HepG2 (cell line): Measurements from ENCODE around the gene CSNK2B. TPM values are rescaled to one million over a fixed set of nuclear protein-coding genes. Genes with fewer than 3 reads are reported as not detected.

ENCODE experiments used
- ATRX ChIP-seq: sonication (generic); formaldehyde crosslinking; IDR thresholded peaks from 2 replicates; pipeline ENCODE4 v1.4.0; 2020; ENCODE audit warnings: missing genetic modification reagents, borderline replicate concordance
- CBFB ChIP-seq: sonication (generic); formaldehyde crosslinking; IDR thresholded peaks from 2 replicates; pipeline ENCODE4 v1.4.0; 2020; ENCODE audit warnings: missing genetic modification reagents
- CCDC6 ChIP-seq: sonication (generic); formaldehyde crosslinking; IDR thresholded peaks from 2 replicates; pipeline ENCODE4 v1.8.1; 2022; ENCODE audit warnings: mild to moderate bottlenecking, missing genetic modification reagents, moderate library complexity
- HIC2 ChIP-seq: sonication (generic); formaldehyde crosslinking; IDR thresholded peaks from 2 replicates; pipeline ENCODE4 v1.9.0; 2022; ENCODE audit warnings: low read depth, missing genetic modification reagents
- KAT2B ChIP-seq: fragments of 150-350 bp; IDR thresholded peaks from 2 replicates; pipeline ENCODE4 v1.6.1; 2014; ENCODE audit warnings: low read depth, low read length, borderline replicate concordance
- NR2C2 ChIP-seq: sonication (generic); formaldehyde crosslinking; IDR thresholded peaks from 2 replicates; pipeline ENCODE4 v1.4.0; 2020; ENCODE audit warnings: missing genetic modification reagents, mild to moderate bottlenecking, moderate library complexity, borderline replicate concordance
- RARG ChIP-seq: sonication (generic); formaldehyde crosslinking; IDR thresholded peaks from 2 replicates; pipeline ENCODE4 v1.4.0; 2020; ENCODE audit warnings: low read depth, mild to moderate bottlenecking, missing genetic modification reagents
- SATB2 ChIP-seq: sonication (generic); formaldehyde crosslinking; IDR thresholded peaks from 2 replicates; pipeline ENCODE4 v1.5.0; 2020; ENCODE audit warnings: missing genetic modification reagents
- SMARCE1 ChIP-seq: fragments of 450-650 bp; IDR thresholded peaks from 2 replicates; pipeline ENCODE4 v1.6.1; 2017; ENCODE audit warnings: borderline replicate concordance
- SMC3 ChIP-seq: IDR thresholded peaks from 2 replicates; pipeline ENCODE4 v1.6.1; 2011; ENCODE audit warnings: low read length, improper control_type of control experiment
- TEAD3 ChIP-seq: optimal IDR thresholded peaks from 2 replicates; pipeline ENCODE3; 2016; ENCODE audit warnings: borderline replicate concordance
- THYN1 ChIP-seq: sonication (generic); formaldehyde crosslinking; IDR thresholded peaks from 2 replicates; pipeline ENCODE4 v1.8.1; 2023; ENCODE audit warnings: low read depth, mild to moderate bottlenecking, moderate library complexity, missing genetic modification reagents, borderline replicate concordance
- TOE1 ChIP-seq: sonication (generic); formaldehyde crosslinking; IDR thresholded peaks from 2 replicates; pipeline ENCODE4 v1.4.0; 2020; ENCODE audit warnings: mild to moderate bottlenecking, missing genetic modification reagents
- ZBTB1 ChIP-seq: sonication (generic); formaldehyde crosslinking; IDR thresholded peaks from 2 replicates; pipeline ENCODE4 v1.4.0; 2020; ENCODE audit warnings: missing genetic modification reagents, borderline replicate concordance
- ZNF468 ChIP-seq: sonication (generic); formaldehyde crosslinking; IDR thresholded peaks from 2 replicates; pipeline ENCODE4 v1.8.0; 2022; ENCODE audit warnings: mild to moderate bottlenecking, moderate library complexity, missing genetic modification reagents
- ZNF605 ChIP-seq: sonication (generic); formaldehyde crosslinking; IDR thresholded peaks from 2 replicates; pipeline ENCODE4 v1.8.0; 2022; ENCODE audit warnings: mild to moderate bottlenecking, missing genetic modification reagents
- polyA plus RNA-seq, 8 experiments: library from polyadenylated mRNA; depleted of rRNA in 3 of 8; stranded (reverse) in 7 of 8; unstranded in 1 of 8; fragments of >200 nt; fragmentation: Illumina TruSeq in 4 of 8; extraction: Trizol in 4 of 8; gene quantifications; 2 replicates each; pipeline versions ENCODE4 v1.2.1 to v1.2.3, GENCODE V29; 2011 to 2016; ENCODE audit warnings: low read depth in 4 of 8, missing spikeins in 1 of 8, mixed read lengths in 1 of 8; ENCODE audit not compliant: insufficient read depth in 1 of 8
- total RNA-seq, 5 experiments: library from RNA; depleted of rRNA; stranded (reverse); fragments of >200 nt; fragmentation: Illumina TruSeq; extraction: Trizol; gene quantifications; 2 replicates each; pipeline ENCODE4 v1.2.3, GENCODE V29; 2016; ENCODE audit warnings: low read depth in 1 of 5
- TF ChIP-seq, protein P1 (sequence below): sonication (generic); formaldehyde crosslinking; IDR thresholded peaks from 2 replicates; pipeline ENCODE4 v1.5.0; 2020; ENCODE audit warnings: mild to moderate bottlenecking, missing genetic modification reagents, moderate library complexity
- TF ChIP-seq, protein P2 (sequence below): sonication (generic); formaldehyde crosslinking; IDR thresholded peaks from 2 replicates; pipeline ENCODE4 v1.5.0; 2020; ENCODE audit warnings: missing genetic modification reagents
- TF ChIP-seq, protein P3 (sequence below): sonication (generic); formaldehyde crosslinking; IDR thresholded peaks from 2 replicates; pipeline ENCODE4 v1.5.0; 2020; ENCODE audit warnings: mild to moderate bottlenecking, missing genetic modification reagents

Gene CSNK2B
- total and polyA plus RNA-seq, 2 of the 13 experiments (the other 11 are each of a cell fraction or from before 2014, with no cell fraction given) = 111 to 296 TPM

GRCh38 chr6:31689249-31690110 is 23.6 kb downstream of the CSNK2B start (continued):
- TF ChIP-seq HIC2 (no peak), NR2C2 (CRISPR knock-in tag) (no peak), TEAD3 (CRISPR knock-in tag) (no peak), ZNF468 (no peak), KAT2B (no peak), ATRX (CRISPR knock-in tag) (no peak), CBFB (CRISPR knock-in tag) (no peak), TOE1 (CRISPR knock-in tag) (no peak), SMARCE1 (no peak), ZBTB1 (CRISPR knock-in tag) (no peak), SMC3 (no peak; the same call in 1 of the 2 replicates), CCDC6 (CRISPR knock-in tag) (no peak), RARG (CRISPR knock-in tag) (no peak), SATB2 (no peak), THYN1 (no peak), ZNF605 (CRISPR knock-in tag) (no peak)
- TF ChIP-seq, protein P1, sequence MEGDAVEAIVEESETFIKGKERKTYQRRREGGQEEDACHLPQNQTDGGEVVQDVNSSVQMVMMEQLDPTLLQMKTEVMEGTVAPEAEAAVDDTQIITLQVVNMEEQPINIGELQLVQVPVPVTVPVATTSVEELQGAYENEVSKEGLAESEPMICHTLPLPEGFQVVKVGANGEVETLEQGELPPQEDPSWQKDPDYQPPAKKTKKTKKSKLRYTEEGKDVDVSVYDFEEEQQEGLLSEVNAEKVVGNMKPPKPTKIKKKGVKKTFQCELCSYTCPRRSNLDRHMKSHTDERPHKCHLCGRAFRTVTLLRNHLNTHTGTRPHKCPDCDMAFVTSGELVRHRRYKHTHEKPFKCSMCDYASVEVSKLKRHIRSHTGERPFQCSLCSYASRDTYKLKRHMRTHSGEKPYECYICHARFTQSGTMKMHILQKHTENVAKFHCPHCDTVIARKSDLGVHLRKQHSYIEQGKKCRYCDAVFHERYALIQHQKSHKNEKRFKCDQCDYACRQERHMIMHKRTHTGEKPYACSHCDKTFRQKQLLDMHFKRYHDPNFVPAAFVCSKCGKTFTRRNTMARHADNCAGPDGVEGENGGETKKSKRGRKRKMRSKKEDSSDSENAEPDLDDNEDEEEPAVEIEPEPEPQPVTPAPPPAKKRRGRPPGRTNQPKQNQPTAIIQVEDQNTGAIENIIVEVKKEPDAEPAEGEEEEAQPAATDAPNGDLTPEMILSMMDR (CRISPR knock-in tag) = peak; percentile 69
- TF ChIP-seq, protein P2, sequence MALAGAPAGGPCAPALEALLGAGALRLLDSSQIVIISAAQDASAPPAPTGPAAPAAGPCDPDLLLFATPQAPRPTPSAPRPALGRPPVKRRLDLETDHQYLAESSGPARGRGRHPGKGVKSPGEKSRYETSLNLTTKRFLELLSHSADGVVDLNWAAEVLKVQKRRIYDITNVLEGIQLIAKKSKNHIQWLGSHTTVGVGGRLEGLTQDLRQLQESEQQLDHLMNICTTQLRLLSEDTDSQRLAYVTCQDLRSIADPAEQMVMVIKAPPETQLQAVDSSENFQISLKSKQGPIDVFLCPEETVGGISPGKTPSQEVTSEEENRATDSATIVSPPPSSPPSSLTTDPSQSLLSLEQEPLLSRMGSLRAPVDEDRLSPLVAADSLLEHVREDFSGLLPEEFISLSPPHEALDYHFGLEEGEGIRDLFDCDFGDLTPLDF = no peak
- TF ChIP-seq, protein P3, sequence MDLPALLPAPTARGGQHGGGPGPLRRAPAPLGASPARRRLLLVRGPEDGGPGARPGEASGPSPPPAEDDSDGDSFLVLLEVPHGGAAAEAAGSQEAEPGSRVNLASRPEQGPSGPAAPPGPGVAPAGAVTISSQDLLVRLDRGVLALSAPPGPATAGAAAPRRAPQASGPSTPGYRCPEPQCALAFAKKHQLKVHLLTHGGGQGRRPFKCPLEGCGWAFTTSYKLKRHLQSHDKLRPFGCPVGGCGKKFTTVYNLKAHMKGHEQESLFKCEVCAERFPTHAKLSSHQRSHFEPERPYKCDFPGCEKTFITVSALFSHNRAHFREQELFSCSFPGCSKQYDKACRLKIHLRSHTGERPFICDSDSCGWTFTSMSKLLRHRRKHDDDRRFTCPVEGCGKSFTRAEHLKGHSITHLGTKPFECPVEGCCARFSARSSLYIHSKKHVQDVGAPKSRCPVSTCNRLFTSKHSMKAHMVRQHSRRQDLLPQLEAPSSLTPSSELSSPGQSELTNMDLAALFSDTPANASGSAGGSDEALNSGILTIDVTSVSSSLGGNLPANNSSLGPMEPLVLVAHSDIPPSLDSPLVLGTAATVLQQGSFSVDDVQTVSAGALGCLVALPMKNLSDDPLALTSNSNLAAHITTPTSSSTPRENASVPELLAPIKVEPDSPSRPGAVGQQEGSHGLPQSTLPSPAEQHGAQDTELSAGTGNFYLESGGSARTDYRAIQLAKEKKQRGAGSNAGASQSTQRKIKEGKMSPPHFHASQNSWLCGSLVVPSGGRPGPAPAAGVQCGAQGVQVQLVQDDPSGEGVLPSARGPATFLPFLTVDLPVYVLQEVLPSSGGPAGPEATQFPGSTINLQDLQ (CRISPR knock-in tag) = no peak
